Ascending aorta (tissue), 2 donors: ENCODE measurements around the gene CLEC3B. TPM values are rescaled to one million over a fixed set of nuclear protein-coding genes. Genes with fewer than 3 reads are reported as not detected.

Experiments
- DNase-seq, 2 donors: peaks; one replicate each; pipeline ENCODE4 v3.0.0-alpha.2; 2019; ENCODE audit warnings: low spot score in 2 of 2
- H3K27ac ChIP-seq, 2 donors: fragments of 200-600 bp; sonication (generic); one replicate each; pipeline ENCODE4 v1.5.1; 2016 to 2017; ENCODE audit warnings: mild to moderate bottlenecking in 1 of 2
- H3K27me3 ChIP-seq: fragments of 200-600 bp; sonication (generic); one replicate; pipeline ENCODE4 v1.5.1; 2017
- H3K36me3 ChIP-seq, 2 donors: fragments of 200-600 bp; sonication (generic); one replicate each; pipeline ENCODE4 v1.5.1; 2016
- H3K4me1 ChIP-seq, 2 donors: fragments of 200-600 bp; sonication (generic); one replicate each; pipeline ENCODE4 v1.5.1; 2016 to 2017; ENCODE audit warnings: mild to moderate bottlenecking in 1 of 2
- H3K4me3 ChIP-seq, 2 donors: fragments of 200-600 bp; sonication (generic); one replicate each; pipeline ENCODE4 v1.5.1; 2016 to 2017; ENCODE audit warnings: mild to moderate bottlenecking in 1 of 2
- H3K9me3 ChIP-seq, 2 donors: fragments of 200-600 bp; sonication (generic); one replicate each; pipeline ENCODE4 v1.5.1; 2016
- intact Hi-C: fragments of 100-400 bp; cut with DNase I; formaldehyde crosslinking; loops from one replicate; pipeline ENCODE4 v1.15.1; 2023
- total RNA-seq: library from RNA; depleted of rRNA; stranded (reverse); fragments of >200 nt; gene quantifications from one replicate; pipeline ENCODE4 v1.1.0, GENCODE V29; 2016
- TF ChIP-seq, protein P1 (sequence below), 3 experiments: fragments of 200-600 bp in 2 of 3; fragments of 450-650 bp in 1 of 3; sonication (generic) in 2 of 3; IDR thresholded peaks; one replicate each; pipeline ENCODE4 v1.5.1; 2016 to 2019; ENCODE audit warnings: antibody characterized with exemption in 3 of 3, mild to moderate bottlenecking in 1 of 3, moderate library complexity in 1 of 3

Gene CLEC3B
- total RNA-seq, 1 donor from 2014 or later = 130 TPM

- Histone ChIP-seq H3K4me3 (no peak overlapping the region), H3K27me3 (no peaks in the 10 kb centered on the region), H3K9me3 (no peaks in the 10 kb centered on the region), H3K4me1 (peaks cover 3 to 9% of the 10 kb centered on the region in 2 donors), H3K27ac (peak overlapping the region in 1 of 2 donors; percentile 46), H3K36me3 (no peaks in the 10 kb centered on the region)
- TF ChIP-seq, protein P1, sequence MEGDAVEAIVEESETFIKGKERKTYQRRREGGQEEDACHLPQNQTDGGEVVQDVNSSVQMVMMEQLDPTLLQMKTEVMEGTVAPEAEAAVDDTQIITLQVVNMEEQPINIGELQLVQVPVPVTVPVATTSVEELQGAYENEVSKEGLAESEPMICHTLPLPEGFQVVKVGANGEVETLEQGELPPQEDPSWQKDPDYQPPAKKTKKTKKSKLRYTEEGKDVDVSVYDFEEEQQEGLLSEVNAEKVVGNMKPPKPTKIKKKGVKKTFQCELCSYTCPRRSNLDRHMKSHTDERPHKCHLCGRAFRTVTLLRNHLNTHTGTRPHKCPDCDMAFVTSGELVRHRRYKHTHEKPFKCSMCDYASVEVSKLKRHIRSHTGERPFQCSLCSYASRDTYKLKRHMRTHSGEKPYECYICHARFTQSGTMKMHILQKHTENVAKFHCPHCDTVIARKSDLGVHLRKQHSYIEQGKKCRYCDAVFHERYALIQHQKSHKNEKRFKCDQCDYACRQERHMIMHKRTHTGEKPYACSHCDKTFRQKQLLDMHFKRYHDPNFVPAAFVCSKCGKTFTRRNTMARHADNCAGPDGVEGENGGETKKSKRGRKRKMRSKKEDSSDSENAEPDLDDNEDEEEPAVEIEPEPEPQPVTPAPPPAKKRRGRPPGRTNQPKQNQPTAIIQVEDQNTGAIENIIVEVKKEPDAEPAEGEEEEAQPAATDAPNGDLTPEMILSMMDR (IDR thresholded peaks at IDR 0.05) = no peak
- intact Hi-C loops = no loop called here
- no peak for DNase-seq
These were observed 34.2 kb downstream of the CLEC3B start for GRCh38 chr3:45060165-45060892.

- H3K27ac ChIP-seq = no peak overlapping the region
These were observed 36.6 kb downstream of the CLEC3B start for GRCh38 chr3:45062697-45063070.

GRCh38 chr3:45064512-45065372, 38.6 kb downstream of the CLEC3B start:
- DNase-seq = peak; percentile 14 to 69
- Histone ChIP-seq H3K27me3 (no peaks in the 10 kb centered on the region), H3K4me3 (no peak overlapping the region), H3K4me1 (no peaks in the 10 kb centered on the region), H3K9me3 (no peaks in the 10 kb centered on the region), H3K36me3 (no peaks in the 10 kb centered on the region), H3K27ac (peak overlapping the region; percentile 20 to 23)
- TF ChIP-seq, protein P1 (IDR thresholded peaks at IDR 0.05) = no peak
- intact Hi-C loops = no loop called here

More at GRCh38 chr3:45062697-45063070, 36.6 kb downstream of the CLEC3B start:
- no peak for DNase-seq
- Histone ChIP-seq H3K4me3 (no peak overlapping the region), H3K4me1 (peaks cover 0 to under 1% of the 10 kb centered on the region in 2 donors), H3K36me3 (no peaks in the 10 kb centered on the region), H3K9me3 (no peaks in the 10 kb centered on the region), H3K27me3 (no peaks in the 10 kb centered on the region)
- TF ChIP-seq, protein P1 (IDR thresholded peaks at IDR 0.05) = no peak
- intact Hi-C loops = no loop called here

- peak overlapping the region; percentile 14 to 23 for H3K27ac ChIP-seq
- TF ChIP-seq, protein P1 (IDR thresholded peaks at IDR 0.05) = no peak
- no peak for DNase-seq
- no peaks in the 10 kb centered on the region for H3K4me1 ChIP-seq
- no peaks in the 10 kb centered on the region for H3K27me3 ChIP-seq
- intact Hi-C loops = no loop called here
- no peaks in the 10 kb centered on the region for H3K36me3 ChIP-seq
- no peak overlapping the region for H3K4me3 ChIP-seq
- no peaks in the 10 kb centered on the region for H3K9me3 ChIP-seq
These were observed 39.2 kb downstream of the CLEC3B start for GRCh38 chr3:45065373-45065720.

DNA sequence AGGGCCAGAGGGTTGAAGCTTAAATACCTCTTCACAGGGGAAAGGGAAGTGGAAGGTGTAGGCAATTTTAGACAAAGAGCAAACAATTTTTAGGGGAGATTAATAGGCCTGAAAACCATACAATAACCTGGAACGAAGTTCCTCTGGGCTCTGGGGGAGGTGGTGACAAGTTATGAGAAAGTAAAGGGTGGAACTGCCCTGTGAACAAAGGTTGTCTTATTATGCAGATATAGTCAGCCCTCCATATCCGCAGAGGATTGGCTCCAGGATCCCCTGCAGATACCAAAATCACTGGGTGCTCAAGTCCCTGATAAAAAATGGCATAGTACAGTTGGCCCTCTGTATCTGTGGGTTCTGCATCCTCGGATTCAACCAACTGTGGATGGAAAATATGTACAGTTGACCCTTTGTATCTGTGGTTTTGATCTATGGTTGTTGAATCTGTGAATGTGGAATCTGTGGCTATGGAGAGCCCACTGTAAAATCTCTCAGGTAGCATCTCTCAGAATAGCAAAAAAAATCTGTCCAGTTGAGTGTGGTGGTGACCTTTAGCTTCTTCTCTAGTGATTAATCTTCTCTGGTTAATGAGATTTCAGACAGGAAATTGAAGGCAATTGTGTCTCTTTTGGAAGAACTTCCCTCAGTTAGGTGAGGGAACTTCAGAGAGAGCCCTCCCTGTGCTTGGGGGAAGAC, 40.2 kb downstream of the CLEC3B start:
- Histone ChIP-seq H3K4me1 (no peaks in the 10 kb centered on the region), H3K27me3 (no peaks in the 10 kb centered on the region), H3K4me3 (no peak overlapping the region), H3K36me3 (no peaks in the 10 kb centered on the region), H3K27ac (no peak overlapping the region), H3K9me3 (no peaks in the 10 kb centered on the region)
- TF ChIP-seq, protein P1 (IDR thresholded peaks at IDR 0.05) = no peak
- no peak for DNase-seq
- intact Hi-C loops = no loop called here
